ENCODE data around the gene RAB3C.

Gene RAB3C

DNA sequence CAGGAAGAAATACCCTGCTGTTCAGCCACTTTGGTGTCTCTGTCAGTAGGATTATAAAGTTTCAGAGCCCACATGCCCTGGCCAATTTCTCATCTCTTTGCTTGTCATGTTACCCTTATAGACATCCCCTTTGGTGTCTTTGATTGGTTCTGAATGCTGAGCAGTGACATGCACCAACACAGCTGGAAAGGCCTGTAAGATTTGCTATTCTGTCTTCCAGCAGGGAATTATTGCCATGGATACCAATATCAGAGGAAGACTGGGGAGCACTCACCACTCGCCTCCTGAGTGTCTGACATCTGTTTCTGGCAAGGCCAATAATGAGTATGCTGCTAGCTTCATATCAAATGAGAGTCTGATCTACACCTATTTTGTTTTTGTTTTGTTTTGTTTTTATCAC is 34.4 kb downstream of the RAB3C start:
- DNase-seq (ENCODE audit: low read depth): no peak
- TF ChIP-seq, protein P1, sequence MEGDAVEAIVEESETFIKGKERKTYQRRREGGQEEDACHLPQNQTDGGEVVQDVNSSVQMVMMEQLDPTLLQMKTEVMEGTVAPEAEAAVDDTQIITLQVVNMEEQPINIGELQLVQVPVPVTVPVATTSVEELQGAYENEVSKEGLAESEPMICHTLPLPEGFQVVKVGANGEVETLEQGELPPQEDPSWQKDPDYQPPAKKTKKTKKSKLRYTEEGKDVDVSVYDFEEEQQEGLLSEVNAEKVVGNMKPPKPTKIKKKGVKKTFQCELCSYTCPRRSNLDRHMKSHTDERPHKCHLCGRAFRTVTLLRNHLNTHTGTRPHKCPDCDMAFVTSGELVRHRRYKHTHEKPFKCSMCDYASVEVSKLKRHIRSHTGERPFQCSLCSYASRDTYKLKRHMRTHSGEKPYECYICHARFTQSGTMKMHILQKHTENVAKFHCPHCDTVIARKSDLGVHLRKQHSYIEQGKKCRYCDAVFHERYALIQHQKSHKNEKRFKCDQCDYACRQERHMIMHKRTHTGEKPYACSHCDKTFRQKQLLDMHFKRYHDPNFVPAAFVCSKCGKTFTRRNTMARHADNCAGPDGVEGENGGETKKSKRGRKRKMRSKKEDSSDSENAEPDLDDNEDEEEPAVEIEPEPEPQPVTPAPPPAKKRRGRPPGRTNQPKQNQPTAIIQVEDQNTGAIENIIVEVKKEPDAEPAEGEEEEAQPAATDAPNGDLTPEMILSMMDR (IDR thresholded peaks at IDR 0.05; ENCODE audit: control insufficient read depth, extremely low read depth, insufficient read depth): no peak
- no peak overlapping the region for H3K4me3 ChIP-seq (ENCODE audit: low read depth, low read length)

DNA sequence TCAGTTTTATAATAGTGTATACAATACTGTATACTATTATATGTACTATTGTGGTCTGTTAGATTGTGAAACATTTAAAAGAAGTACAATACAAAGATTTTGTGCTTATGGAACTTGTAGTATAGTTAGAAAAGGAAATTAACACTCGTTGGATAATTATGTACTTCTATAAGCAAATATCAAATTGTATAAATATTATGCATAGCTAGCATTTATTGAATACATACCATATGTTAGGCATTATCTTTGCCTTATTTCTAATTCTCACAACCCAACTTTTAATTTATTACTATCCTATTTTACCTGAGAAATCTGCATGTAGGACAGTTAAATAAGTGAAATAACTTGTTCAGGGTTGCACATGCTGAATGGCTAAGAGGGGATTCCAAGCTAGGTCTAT is 37.5 kb downstream of the RAB3C start:
- TF ChIP-seq, protein P1 (IDR thresholded peaks at IDR 0.05; ENCODE audit: control insufficient read depth, extremely low read depth, insufficient read depth): no peak
- no peak overlapping the region for H3K4me3 ChIP-seq (ENCODE audit: low read depth, low read length)
- no peak for DNase-seq (ENCODE audit: low read depth)

DNA sequence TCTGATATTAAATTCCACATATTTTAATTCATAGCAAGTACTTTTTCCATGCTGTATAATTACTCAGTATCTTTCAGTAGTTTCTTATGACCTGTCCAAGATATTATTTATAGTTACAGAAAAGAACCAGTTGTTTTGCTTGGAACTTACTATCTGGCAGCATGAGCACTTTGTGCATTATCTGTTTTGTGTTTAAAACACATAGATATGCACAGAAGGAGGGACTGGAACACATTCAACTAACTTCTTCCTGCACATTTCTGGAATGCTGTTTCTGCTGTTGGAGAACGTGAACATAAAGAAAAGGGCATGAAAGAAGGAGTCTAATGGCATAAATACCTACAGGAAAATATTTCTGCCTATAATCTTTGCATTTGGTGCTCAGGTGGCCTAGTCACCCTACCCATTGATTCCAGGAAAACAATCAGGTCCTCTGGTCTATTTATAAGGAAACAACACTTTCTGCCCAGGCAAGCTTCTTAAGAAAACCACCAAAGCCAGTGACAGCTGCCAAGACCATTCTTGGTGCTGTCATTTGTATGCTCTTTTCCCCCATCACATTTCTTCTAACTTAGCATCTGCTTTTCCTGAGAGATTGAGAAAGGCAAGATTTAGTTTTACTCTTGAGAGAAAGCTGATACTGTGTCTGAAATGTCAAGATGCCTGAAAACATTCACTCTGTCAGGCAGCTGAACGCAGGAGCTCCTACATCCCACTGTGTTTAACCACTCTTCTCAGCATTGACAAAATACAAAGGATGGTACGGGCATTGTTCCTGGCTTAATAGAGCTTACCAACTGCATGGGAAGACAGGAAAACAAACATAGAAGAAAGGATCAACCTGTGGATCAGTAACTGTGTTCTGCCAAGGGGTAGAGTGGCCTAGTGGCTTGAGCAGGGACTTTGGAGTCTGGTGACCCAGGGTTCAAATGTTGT is 40.3 kb downstream of the RAB3C start:
- no peak overlapping the region for H3K4me3 ChIP-seq (ENCODE audit: low read depth, low read length)
- TF ChIP-seq, protein P1 (IDR thresholded peaks at IDR 0.05; ENCODE audit: control insufficient read depth, extremely low read depth, insufficient read depth): no peak
- no peak for DNase-seq (ENCODE audit: low read depth)

DNA sequence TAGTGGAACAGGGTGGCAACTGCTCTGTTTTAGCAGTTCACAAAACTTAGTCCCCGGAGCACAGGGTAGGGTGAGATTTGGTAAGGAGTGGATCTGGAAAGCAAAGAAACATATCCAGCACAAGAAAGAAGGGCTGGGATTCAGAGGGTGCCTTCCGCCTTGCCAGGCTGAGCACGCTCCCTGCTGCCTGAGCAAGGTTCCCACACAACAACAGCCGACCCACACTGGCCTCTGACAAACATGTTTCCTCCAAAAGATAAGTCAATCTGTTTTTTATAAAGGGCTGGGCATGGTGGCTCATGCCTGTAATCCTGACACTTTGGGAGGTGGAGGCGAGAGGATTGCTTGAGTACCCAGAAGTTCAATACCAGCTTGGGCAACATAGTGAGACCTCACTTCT is 45.8 kb downstream of the RAB3C start:
- TF ChIP-seq, protein P1 (IDR thresholded peaks at IDR 0.05; ENCODE audit: control insufficient read depth, extremely low read depth, insufficient read depth): no peak
- no peak for DNase-seq (ENCODE audit: low read depth)

DNA sequence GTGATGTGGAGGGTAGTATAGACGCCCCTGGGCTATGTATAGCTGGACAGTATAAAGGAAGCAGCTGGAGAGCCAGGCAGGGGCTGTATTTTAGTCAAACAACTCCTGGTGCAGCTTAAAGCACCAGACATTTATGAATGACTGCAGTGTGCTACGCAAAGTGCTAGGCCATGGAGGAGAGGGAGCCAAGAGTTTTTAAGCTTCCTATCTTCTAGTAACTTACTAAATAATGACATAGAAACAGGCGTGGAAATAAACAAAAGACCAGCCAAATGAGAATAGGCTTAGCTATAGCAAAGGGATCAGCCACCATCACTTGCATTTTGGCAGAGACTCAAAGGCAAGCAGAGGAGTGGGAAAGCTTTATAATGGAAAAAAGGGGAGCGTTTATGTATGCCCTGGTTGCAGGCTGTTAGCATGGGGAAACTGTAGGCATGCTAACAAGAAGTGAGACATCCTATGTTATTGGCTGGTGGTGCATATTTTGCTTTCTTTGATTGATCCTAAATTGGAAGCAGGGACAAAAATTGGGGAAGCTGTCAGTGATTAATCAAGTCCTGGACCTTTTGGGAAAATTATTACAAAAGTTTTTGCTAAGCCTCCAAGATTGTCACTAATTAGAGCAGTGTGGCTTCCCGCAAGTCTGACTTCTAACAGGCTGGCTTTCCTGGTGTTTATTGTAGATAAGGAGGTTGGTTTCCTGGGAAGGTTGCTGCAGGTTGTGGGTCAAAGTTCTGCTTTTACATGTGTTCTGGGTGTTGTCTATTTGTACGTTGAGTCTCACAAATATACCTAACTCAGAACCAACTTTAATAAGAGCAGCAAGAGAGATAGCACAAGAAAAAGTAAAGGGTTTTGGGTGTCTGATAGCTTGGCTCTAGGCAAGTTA is 46.6 kb downstream of the RAB3C start:
- TF ChIP-seq, protein P1 (IDR thresholded peaks at IDR 0.05; ENCODE audit: control insufficient read depth, extremely low read depth, insufficient read depth): no peak
- DNase-seq (ENCODE audit: low read depth): no peak
- no peak overlapping the region for H3K4me3 ChIP-seq (ENCODE audit: low read depth, low read length)

More for the DNA sequence above, 45.8 kb downstream of the RAB3C start:
- no peak overlapping the region for H3K4me3 ChIP-seq (ENCODE audit: low read depth, low read length)

DNA sequence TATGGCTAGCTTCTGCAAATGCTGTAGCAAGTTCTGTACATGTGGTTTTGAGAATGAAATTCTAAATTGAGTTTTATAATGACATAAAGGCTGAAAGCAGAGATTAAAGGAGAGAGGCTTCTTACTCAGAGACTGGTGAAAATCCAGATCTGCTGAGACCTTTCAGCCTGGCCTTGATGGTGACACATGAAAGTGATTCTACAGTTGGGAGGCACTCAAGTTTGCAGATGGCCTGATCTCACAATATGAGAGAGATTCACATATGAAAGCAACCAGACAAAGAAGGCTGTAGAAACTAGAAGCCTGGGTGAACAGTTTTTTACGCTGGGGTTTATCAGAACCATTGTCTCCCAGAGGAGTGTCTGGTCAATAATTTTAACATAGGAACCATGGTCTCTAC is 49.0 kb downstream of the RAB3C start:
- TF ChIP-seq, protein P1 (IDR thresholded peaks at IDR 0.05; ENCODE audit: control insufficient read depth, extremely low read depth, insufficient read depth): no peak
- DNase-seq (ENCODE audit: low read depth): no peak
- H3K4me3 ChIP-seq (ENCODE audit: low read depth, low read length): no peak overlapping the region

Data from LNCaP clone FGC (cell line).